GM19035 (cell line): ENCODE data around the gene IL22RA1.

ENCODE experiments used
- ATAC-seq: cut with Tn5 transposase; IDR thresholded peaks from one replicate; pipeline ENCODE4 v1.9.1; 2021; ENCODE audit not compliant: unreplicated experiment

Gene IL22RA1

GRCh38 chr1:24167008-24167407 lies 24.1 kb upstream of the IL22RA1 start:
- ATAC-seq: no peak

GRCh38 chr1:24165500-24165899 lies 22.6 kb upstream of the IL22RA1 start:
- ATAC-seq: no peak

GRCh38 chr1:24164004-24164403 lies 21.1 kb upstream of the IL22RA1 start:
- ATAC-seq: no peak

- ATAC-seq: no peak
Observed at GRCh38 chr1:24162201-24162600, 19.3 kb upstream of the IL22RA1 start.

- no peak for ATAC-seq
Observed at GRCh38 chr1:24161270-24161669, 18.3 kb upstream of the IL22RA1 start.

GRCh38 chr1:24159366-24159765 lies 16.4 kb upstream of the IL22RA1 start:
- ATAC-seq: no peak

- no peak for ATAC-seq
Observed at GRCh38 chr1:24157918-24158481, 15.1 kb upstream of the IL22RA1 start.

GRCh38 chr1:24156542-24157260 lies 13.8 kb upstream of the IL22RA1 start:
- ATAC-seq: no peak

GRCh38 chr1:24155011-24155782 lies 12.3 kb upstream of the IL22RA1 start:
- no peak for ATAC-seq

GRCh38 chr1:24154215-24154614 lies 11.3 kb upstream of the IL22RA1 start:
- no peak for ATAC-seq

GRCh38 chr1:24152631-24153494 lies 9.9 kb upstream of the IL22RA1 start:
- no peak for ATAC-seq

- ATAC-seq: no peak
Observed at GRCh38 chr1:24151175-24151533, 8.2 kb upstream of the IL22RA1 start.

- peak; percentile 79 for ATAC-seq
Observed at GRCh38 chr1:24150234-24151174, 7.6 kb upstream of the IL22RA1 start.

- no peak for ATAC-seq
Observed at GRCh38 chr1:24149866-24150233, 6.9 kb upstream of the IL22RA1 start.

GRCh38 chr1:24147816-24148215 lies 4.9 kb upstream of the IL22RA1 start:
- no peak for ATAC-seq

GRCh38 chr1:24147194-24147593 lies 4.3 kb upstream of the IL22RA1 start:
- ATAC-seq: no peak

- ATAC-seq: no peak
Observed at GRCh38 chr1:24141311-24141997, 1.5 kb downstream of the IL22RA1 start.

GRCh38 chr1:24140741-24141181 lies 2.2 kb downstream of the IL22RA1 start:
- ATAC-seq: no peak

- ATAC-seq: no peak
Observed at GRCh38 chr1:24139841-24140425, 3.0 kb downstream of the IL22RA1 start.
